ENCODE measurements around the gene ELFN1. TPM values are rescaled to one million over a fixed set of nuclear protein-coding genes. Genes with fewer than 3 reads are reported as not detected.

Gene ELFN1
- total RNA-seq, 1 donor from 2014 or later: 19.7 TPM

DNA sequence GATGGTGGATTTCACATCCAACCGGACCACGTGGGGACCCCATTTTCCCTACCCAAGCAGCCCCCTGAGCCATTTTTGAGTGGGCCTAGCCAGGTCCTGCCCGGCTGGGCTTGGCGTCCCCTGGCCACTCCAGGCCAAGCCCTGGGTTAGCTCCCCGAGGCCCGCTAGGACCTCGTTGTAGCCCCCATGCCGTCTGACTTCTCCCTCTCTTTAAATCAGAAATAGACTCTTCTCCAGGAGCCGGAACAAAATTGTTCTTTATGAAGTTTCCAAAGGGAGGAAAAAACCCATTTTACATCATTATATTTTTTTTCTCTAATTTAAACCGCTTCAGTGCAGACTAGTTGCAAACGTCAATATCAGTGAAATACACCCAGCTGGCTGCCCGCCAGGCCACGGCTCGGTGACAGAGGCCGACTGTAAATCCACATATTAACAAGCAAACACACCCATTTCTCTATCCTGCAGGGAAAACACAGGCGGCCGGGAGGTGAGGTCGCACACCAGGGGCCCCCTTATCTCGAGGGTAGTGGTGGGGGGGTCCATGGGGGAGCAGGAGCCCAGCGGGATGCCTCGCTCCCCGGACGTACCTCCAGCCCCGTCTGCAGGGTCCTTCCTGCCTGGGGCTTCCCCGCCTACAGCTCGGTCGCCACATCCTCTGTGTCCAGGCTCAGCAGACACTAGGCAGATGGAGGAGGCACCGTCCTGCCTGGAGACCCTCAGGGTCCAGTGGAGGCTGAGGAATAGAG is 72.7 kb downstream of the ELFN1 start:
- Histone ChIP-seq H3K4me1 (ENCODE audit: insufficient read depth, low read length) (no peaks in the 10 kb centered on the region), H3K9ac (ENCODE audit: low read length) (no peak overlapping the region), H4K20me1 (ENCODE audit: insufficient read depth, low read length) (no peaks in the 10 kb centered on the region), H3K27ac (ENCODE audit: low read depth, low read length) (no peak overlapping the region), H3K79me2 (ENCODE audit: insufficient read depth, low read length) (no peaks in the 10 kb centered on the region), H3K27me3 (ENCODE audit: insufficient read depth, low read length) (no peaks in the 10 kb centered on the region), H2AFZ (ENCODE audit: low read depth, low read length) (no peak overlapping the region), H3K4me3 (ENCODE audit: insufficient read depth, low read depth, low read length) (no peak overlapping the region), H3K4me2 (ENCODE audit: low read length) (peak overlapping the region; percentile 55), H3K9me3 (ENCODE audit: insufficient read depth, low read depth, low read length) (no peaks in the 10 kb centered on the region), H3K36me3 (ENCODE audit: insufficient read depth, low read length) (no peaks in the 10 kb centered on the region)
- Mint-ChIP-seq H3K27me3 (ENCODE audit: low read depth, unreplicated experiment) (peaks cover 13% of the 10 kb centered on the region), H3K9me3 (ENCODE audit: unreplicated experiment) (no peaks in the 10 kb centered on the region), H3K4me1 (ENCODE audit: low read depth, unreplicated experiment) (peaks cover 2% of the 10 kb centered on the region), H3K4me3 (ENCODE audit: unreplicated experiment) (no peak overlapping the region), H3K36me3 (ENCODE audit: low read depth, unreplicated experiment) (peaks cover 6% of the 10 kb centered on the region), H3K27ac (ENCODE audit: unreplicated experiment) (no peak overlapping the region)
- FAIRE-seq (no peak), DNase-seq (ENCODE audit: low read depth) (no peak)
- TF ChIP-seq, protein P1, sequence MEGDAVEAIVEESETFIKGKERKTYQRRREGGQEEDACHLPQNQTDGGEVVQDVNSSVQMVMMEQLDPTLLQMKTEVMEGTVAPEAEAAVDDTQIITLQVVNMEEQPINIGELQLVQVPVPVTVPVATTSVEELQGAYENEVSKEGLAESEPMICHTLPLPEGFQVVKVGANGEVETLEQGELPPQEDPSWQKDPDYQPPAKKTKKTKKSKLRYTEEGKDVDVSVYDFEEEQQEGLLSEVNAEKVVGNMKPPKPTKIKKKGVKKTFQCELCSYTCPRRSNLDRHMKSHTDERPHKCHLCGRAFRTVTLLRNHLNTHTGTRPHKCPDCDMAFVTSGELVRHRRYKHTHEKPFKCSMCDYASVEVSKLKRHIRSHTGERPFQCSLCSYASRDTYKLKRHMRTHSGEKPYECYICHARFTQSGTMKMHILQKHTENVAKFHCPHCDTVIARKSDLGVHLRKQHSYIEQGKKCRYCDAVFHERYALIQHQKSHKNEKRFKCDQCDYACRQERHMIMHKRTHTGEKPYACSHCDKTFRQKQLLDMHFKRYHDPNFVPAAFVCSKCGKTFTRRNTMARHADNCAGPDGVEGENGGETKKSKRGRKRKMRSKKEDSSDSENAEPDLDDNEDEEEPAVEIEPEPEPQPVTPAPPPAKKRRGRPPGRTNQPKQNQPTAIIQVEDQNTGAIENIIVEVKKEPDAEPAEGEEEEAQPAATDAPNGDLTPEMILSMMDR (IDR thresholded peaks at IDR 0.05; ENCODE audit: insufficient read depth, low read depth, low read length): no peak
- no peak for TF ChIP-seq EZH2 (IDR thresholded peaks at IDR 0.05; ENCODE audit: insufficient read depth, low read length)

- H4K20me1 ChIP-seq (ENCODE audit: insufficient read depth, low read length): no peaks in the 10 kb centered on the region
- H3K27ac ChIP-seq (ENCODE audit: low read depth, low read length): no peak overlapping the region
- H3K27ac Mint-ChIP-seq (ENCODE audit: unreplicated experiment): no peak overlapping the region
- H3K27me3 Mint-ChIP-seq (ENCODE audit: low read depth, unreplicated experiment): peaks cover 8% of the 10 kb centered on the region
- H3K79me2 ChIP-seq (ENCODE audit: insufficient read depth, low read length): no peaks in the 10 kb centered on the region
- H3K36me3 ChIP-seq (ENCODE audit: insufficient read depth, low read length): no peaks in the 10 kb centered on the region
- DNase-seq (ENCODE audit: low read depth) (no peak), FAIRE-seq (no peak)
- no peak overlapping the region for H3K4me2 ChIP-seq (ENCODE audit: low read length)
- no peak overlapping the region for H3K4me3 Mint-ChIP-seq (ENCODE audit: unreplicated experiment)
- H3K4me1 Mint-ChIP-seq (ENCODE audit: low read depth, unreplicated experiment): peaks cover 2% of the 10 kb centered on the region
- no peak overlapping the region for H3K9ac ChIP-seq (ENCODE audit: low read length)
- no peak overlapping the region for H3K4me3 ChIP-seq (ENCODE audit: insufficient read depth, low read depth, low read length)
- H3K9me3 ChIP-seq (ENCODE audit: insufficient read depth, low read depth, low read length): no peaks in the 10 kb centered on the region
- peaks cover 6% of the 10 kb centered on the region for H3K36me3 Mint-ChIP-seq (ENCODE audit: low read depth, unreplicated experiment)
- H3K9me3 Mint-ChIP-seq (ENCODE audit: unreplicated experiment): no peaks in the 10 kb centered on the region
- no peaks in the 10 kb centered on the region for H3K27me3 ChIP-seq (ENCODE audit: insufficient read depth, low read length)
- no peak for TF ChIP-seq EZH2 (IDR thresholded peaks at IDR 0.05; ENCODE audit: insufficient read depth, low read length)
- TF ChIP-seq, protein P1 (IDR thresholded peaks at IDR 0.05; ENCODE audit: insufficient read depth, low read depth, low read length): no peak
- no peaks in the 10 kb centered on the region for H3K4me1 ChIP-seq (ENCODE audit: insufficient read depth, low read length)
- H2AFZ ChIP-seq (ENCODE audit: low read depth, low read length): no peak overlapping the region
Measured at GRCh38 chr7:1743481-1744230, 73.6 kb downstream of the ELFN1 start.

Data from astrocyte (in vitro differentiated cells and primary cell).